GM18507 (cell line): ENCODE results near the gene NTS.

ENCODE experiments used
- DNase-seq: peaks from one replicate; pipeline ENCODE4 v3.0.0; 2011; ENCODE audit warnings: low read depth; ENCODE audit not compliant: insufficient read length; ENCODE audit errors: extremely low spot score
- FAIRE-seq: peaks from 2 replicates; lab custom pipeline; 2011; peaks lifted over from hg19 to GRCh38; lab: Jason Lieb, UNC

Gene NTS

GRCh38 chr12:85874031-85874461 is at the start of gene NTS:
Gene NTS (plus strand): TSS chr12:85874295. CDS start chr12:85874404, 109 bp downstream.
- DNase-seq (no peak), FAIRE-seq (no peak)

DNA sequence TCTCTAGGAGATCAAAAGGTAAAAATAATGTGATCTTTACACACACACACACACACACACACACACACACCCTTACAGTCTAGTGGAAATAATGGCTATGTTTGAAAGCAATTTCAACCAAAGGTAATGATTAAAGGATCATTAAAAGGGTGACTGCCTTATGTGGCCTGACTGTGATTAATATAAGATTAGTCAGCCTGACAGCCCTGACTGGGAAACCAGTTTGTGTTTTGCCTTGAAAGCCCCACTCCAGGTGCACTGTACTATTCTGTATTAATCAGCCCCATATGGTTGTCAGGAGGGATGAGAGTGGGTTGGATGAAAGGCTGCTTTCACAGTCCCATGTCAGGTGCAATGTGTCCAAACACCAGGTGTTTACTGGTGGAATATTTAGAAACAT is 48.3 kb upstream of the NTS start:
- no peak for FAIRE-seq

DNA sequence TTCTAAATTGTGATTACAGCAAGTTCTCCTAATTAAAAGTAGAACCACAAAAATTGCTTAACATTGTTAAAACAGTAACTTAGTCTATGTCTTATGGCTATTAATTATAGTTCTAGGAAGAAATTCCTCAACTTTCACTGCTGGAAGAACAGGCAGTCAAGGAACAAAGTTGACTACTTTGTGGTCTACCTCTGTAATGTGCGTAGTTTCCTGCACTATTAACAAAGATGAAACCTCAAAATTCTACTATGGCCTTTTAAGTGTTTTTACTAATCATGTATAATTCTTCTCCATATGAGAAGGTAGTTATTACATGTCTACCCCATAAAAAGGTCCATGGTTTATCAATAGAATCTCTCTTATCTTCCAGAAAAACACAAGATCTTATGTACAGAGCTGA is 45.5 kb upstream of the NTS start:
- no peak for DNase-seq
- no peak for FAIRE-seq

More for the DNA sequence above, 48.3 kb upstream of the NTS start:
- no peak for DNase-seq

DNA sequence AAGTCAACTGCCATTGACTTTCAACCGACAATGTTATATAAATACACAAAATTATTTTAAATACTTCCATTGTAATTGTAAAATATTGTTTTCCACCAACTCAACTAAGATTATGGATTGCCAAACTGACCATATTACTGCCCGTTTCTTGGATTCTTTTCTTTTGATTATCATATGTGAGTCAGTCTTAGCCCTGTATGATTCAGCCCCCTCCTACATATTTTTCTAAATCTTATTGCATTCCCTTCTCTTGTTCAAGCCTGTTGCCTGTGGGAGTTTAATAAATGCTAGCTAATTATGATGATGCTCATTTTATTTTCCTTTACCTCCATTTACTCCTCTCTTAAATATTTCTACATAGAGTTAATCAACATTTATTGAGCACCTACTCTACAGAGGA is 44.7 kb upstream of the NTS start:
- no peak for FAIRE-seq

DNA sequence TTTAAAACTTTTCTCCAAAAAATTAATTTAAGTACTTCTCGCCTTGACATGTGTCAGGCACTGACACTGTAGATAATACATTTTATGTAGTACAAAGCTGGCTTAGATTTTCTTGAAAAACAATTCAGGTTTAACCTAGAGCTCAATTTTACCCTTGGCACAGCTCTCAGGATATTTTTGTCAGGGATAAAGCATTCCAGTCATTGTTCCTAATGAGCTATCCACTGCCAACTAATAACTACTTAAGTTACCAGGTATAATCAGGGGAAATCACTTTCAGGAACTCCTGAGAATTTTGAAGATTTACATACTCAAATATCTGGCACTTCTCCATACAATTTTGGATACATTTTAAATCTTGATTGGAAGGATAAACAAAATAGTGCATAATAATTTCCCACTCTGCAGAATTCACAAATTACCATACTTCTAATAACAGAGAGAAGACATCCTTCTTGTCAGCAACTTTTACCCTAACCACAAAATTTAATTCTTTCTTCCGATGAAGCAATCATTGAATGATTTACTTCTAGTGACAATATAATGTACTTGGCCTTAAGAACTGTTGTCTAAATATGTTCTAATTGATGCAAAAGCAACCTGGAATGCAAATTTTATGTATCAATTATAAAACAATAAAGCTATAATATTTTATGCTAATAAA is 42.6 kb upstream of the NTS start:
- DNase-seq, result no peak
- FAIRE-seq, result no peak

More for the DNA sequence above, 44.7 kb upstream of the NTS start:
- no peak for DNase-seq

GRCh38 chr12:85833579-85833978 is 40.5 kb upstream of the NTS start:
- FAIRE-seq (no peak), DNase-seq (no peak)

DNA sequence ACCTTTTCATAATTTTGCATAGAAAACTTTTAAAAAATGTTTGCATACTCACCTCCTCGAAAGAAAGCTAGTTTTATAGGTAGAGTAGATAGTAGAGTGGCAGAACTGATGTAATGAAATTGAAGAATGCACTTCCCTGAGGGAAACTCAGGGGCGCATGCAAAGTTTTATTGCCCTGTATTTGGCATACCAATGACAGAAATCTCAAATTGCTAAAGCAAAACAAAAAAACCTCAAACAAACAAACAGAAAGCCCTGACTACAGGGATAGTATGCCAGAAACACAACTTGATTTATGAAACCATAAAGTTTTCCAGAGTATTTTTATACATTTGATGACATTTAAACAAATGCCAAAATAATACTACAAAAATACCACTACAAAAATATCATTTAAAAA is 39.7 kb upstream of the NTS start:
- no peak for FAIRE-seq

GRCh38 chr12:85835426-85836196 is 38.5 kb upstream of the NTS start:
- no peak for DNase-seq

More for the DNA sequence above, 39.7 kb upstream of the NTS start:
- no peak for DNase-seq

DNA sequence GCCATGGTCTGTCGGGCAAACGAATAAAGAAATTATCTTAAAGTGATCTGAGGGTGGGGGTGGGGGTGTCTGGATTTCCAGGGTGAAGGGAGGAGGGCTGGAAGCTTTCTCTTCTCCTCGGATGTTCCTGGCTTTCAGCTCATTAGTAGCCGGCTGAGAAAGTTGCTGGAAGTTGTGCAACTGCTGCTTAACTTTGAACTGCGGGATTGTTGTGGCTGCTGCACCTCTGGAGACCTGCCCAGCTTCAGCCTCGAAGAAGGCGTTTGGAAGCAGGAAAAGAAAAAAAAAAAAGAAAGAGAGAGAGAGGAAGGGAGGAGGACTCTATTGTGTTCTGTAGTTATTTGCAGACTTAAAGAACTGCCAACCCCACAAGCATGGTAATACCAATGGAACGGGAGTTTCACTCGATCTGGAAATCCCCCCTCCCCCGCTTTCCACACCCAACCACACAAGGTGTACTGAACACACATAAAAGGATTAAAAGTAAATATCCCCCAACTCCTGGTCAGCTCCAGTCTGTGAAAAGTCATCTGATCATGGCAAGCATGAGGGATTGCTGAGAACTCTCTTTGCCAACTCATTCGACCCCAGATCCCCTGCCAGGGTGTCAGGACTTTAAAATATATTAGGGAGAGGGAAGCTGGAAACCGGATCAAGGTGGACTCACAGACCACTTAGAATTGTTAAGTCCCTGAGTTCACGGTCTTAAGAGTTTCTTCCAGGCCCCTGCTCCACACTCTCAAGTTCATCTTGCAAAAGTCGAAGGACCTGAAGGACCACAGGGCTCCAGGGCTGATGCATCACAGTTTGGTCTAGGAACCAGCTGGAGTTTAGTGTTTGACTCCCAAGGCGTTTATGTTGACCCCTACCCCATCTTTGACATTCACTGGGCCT is 37.7 kb upstream of the NTS start, which contains the start of gene RASSF9:
Gene RASSF9 (minus strand): TSS at position 213 of the 894 bp plus-strand sequence. CDS start 208 bp downstream, at position 5.
- no peak for FAIRE-seq

More at GRCh38 chr12:85835426-85836196, 38.5 kb upstream of the NTS start:
- FAIRE-seq, result no peak

DNA sequence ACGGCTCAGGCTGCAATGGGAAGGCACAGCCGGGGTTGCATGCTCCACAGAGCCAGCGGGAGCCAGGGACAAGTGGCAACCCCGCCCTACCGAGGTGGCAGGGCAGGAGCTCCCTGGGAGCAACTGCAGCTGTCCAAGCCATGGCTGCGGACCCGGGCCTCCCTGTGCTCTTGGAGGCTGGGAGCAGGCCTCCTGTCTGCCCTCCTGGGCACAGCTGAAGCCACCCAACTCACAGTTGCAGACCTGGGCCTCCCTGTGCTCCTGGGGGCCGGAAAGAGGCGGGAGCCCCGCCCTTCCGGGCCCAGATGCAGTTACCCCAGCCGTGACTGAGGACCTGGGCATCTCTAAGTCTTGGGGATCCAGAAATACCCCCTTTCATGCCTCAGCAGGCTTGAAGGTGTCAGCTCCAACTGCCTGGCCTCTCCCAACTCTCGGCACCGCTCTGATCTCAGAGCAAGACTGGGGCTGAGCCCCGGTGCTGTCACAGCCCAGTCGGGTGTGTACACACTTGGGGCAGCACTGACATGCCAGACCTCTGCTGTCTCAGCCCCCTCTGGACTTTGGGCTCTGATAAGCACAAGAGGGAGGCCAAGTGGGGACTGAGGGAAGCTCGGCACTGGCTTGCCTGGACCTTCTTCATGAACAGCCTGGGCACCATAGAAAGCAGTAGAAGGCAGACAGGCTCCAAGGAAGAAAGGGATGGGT is 30.3 kb upstream of the NTS start:
- no peak for DNase-seq

More for the DNA sequence above, 37.7 kb upstream of the NTS start, which contains the start of gene RASSF9:
- no peak for DNase-seq

GRCh38 chr12:85849344-85849743 is 24.8 kb upstream of the NTS start:
- FAIRE-seq (no peak), DNase-seq (no peak)

More for the DNA sequence above, 30.3 kb upstream of the NTS start:
- no peak for FAIRE-seq

GRCh38 chr12:85855305-85855704 is 18.8 kb upstream of the NTS start:
- FAIRE-seq, result no peak
- DNase-seq, result no peak

DNA sequence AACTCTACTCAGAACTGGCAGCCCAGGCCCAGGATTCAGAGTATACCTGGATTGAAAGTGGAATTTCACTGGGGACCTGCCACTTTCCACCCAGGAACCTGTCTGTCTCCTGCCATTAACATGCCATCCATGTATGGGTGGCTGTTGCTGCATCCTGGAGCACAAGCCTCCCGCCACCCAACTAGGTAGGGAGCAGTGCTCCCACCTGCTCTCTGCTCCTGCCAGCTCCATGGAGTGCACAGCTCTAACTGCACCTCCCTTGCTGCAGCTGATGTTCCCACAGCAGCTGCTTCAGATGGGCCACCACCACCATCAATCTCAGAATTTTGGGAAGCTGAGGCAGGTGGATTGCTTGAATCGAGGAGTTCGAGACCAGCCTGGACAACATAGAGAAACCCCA is 17.1 kb upstream of the NTS start:
- FAIRE-seq, result no peak
- DNase-seq, result no peak

GRCh38 chr12:85865890-85866289 is 8.2 kb upstream of the NTS start:
- DNase-seq (no peak), FAIRE-seq (no peak)

DNA sequence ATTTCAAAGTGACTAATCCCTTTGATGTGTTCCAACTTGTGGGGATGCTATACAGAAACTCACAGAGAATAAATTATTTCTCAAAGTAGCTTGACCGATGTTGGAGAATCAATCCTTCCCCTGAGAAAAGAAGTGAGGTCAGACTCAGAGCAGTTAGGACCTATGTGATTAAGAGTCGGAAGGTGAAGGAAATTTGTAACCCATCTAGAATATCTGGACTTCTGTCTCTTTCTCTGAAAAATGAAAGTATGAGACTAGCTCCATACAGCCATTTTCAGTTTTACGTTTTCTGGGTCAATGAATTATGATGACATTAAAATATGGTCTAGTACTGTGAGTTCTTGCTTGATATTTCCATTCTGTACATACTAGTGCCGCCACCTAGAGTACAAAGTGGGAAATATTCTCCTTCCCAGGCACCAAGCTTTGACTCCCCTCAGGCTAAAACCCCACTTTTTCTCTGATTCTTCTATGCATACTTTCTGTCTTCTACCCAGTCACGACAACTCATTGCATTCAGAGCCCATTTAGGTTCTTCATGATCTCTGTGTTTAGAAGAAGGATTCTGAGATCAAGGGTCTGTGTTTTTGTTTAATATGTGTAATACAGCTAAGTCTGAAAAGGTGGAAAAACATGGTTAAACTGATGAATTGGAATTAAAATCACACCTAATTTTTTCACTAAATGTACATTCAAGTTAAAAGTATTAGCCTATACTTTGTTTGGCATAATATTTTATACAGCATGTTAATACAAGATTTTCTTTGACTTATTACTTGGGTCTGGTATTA is 6.9 kb upstream of the NTS start:
- DNase-seq, result no peak
- peak; percentile 65 for FAIRE-seq

DNA sequence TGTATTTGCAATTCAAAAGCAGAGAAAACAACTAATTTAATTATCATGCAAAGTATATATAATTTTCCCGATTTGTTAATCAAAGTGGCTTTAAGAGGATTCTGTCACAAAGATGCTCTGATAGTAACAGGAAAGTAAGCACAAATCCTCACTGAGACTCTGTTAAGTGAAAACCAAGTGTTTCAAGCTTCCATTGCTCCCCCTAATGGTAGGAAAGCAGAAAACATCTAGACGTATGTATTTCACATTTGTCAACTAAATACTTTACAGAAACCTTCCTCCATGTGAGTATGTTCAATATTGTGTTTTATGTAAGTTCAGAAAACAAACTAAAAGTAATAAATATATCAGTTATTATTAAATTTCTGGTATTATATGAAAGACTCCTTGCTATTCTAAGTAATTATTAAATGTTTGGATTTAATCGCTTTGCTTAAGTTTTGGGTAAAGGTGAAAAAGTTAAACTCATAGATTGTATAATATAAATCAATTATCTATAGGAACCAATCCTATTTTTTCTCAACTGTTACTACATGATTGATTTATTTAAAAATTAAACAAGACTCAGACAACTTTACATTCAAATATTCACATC is 1.5 kb upstream of the NTS start:
- DNase-seq, result no peak
- peak; percentile 81 for FAIRE-seq

DNA sequence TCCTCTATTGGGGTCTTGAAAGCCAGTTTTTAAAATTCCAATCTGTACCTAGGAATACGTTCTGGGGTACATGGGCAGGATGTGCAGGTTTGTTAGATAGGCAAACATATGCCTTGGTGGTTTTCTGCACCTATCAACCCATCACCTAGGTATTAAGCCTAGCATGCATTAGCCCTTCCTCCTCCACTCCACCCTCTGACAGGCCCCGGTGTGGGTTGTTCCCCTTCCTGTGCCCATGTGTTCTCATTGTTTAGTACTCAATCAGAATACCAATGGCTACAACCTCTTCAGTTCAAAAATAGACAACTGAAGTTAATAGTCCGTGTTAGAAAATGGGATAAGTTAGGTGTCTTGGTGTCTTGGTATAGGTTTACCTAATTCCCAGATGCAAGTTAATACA is 3.4 kb downstream of the NTS start:
- no peak for FAIRE-seq

GRCh38 chr12:85883763-85884162 is 9.7 kb downstream of the NTS start:
- no peak for FAIRE-seq

More for the DNA sequence above, 3.4 kb downstream of the NTS start:
- no peak for DNase-seq

More at GRCh38 chr12:85883763-85884162, 9.7 kb downstream of the NTS start:
- no peak for DNase-seq
